ENCODE measurements around the gene UBE2Q2. TPM values are rescaled to one million over a fixed set of nuclear protein-coding genes. Genes with fewer than 3 reads are reported as not detected.

Gene UBE2Q2
- polyA plus RNA-seq, 1 of the 3 experiments (the other 2 are of a cell fraction) = 14.5 TPM

DNA sequence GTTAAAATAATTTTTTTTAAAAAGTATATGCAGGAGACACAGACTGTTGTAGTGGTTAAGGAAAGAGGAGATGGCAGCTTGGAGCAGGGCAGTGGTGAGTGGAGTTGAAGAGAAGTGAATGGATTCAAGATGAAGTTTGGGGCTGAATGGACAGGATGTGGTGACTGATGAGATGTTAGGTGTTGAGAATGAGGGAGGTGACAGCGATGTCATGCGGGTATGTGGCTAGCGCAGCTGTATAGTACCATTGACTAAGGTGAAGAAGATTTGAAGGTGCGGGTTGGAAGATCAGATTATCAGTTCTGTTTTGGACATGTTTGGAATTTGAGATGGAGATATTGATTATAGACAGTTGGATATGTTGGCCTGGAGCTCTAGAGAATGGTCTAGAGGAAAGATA is 80.5 kb downstream of the UBE2Q2 start:
- ChIA-PET CTCF (interaction anchor here (0.5 to 1.7 kb wide), 6 partner anchors 8 to 319 kb away, joined by 3 to 5 read pairs (median 4); no protein-coding TSS in a partner anchor), POLR2A (no interaction called here)
- no peak overlapping the region for H3K9ac ChIP-seq
- no peak overlapping the region for H3K4me3 ChIP-seq (ENCODE audit: low read depth in 2 of 2, low read length in 1 of 2)
- no peaks in the 10 kb centered on the region for H3K9me2 ChIP-seq
- peaks cover 69% of the 10 kb centered on the region for H3K79me2 ChIP-seq (ENCODE audit: insufficient read depth)
- H3K9me3 ChIP-seq = no peaks in the 10 kb centered on the region
- H3K4me1 ChIP-seq (ENCODE audit: control insufficient read depth in 1 of 2, insufficient read depth in 2 of 2, low read depth in 1 of 2, low read length in 1 of 2) = peaks cover 9 to 11% of the 10 kb centered on the region in 2 experiments; a peak in 2 of 4 replicates
- peaks cover 16 to 48% of the 10 kb centered on the region in 2 experiments for H3K36me3 ChIP-seq (replicated peaks in 1 of 2; ENCODE audit: control insufficient read depth in 1 of 2, insufficient read depth in 2 of 2, low read length in 1 of 2)
- no peak overlapping the region for H2AFZ ChIP-seq (ENCODE audit: low read depth)
- H3K27ac ChIP-seq (ENCODE audit: low read depth in 2 of 2, low read length in 1 of 2) = no peak overlapping the region
- no peak for TF ChIP-seq YY1 (IDR thresholded peaks at IDR 0.05; ENCODE audit: low read depth)
- TF ChIP-seq RXRA (IDR thresholded peaks at IDR 0.05; ENCODE audit: borderline replicate concordance, low read depth) = no peak
- TF ChIP-seq CHD2 (IDR thresholded peaks at IDR 0.05; ENCODE audit: low read length, partially characterized antibody) = no peak
- TF ChIP-seq, protein P1, sequence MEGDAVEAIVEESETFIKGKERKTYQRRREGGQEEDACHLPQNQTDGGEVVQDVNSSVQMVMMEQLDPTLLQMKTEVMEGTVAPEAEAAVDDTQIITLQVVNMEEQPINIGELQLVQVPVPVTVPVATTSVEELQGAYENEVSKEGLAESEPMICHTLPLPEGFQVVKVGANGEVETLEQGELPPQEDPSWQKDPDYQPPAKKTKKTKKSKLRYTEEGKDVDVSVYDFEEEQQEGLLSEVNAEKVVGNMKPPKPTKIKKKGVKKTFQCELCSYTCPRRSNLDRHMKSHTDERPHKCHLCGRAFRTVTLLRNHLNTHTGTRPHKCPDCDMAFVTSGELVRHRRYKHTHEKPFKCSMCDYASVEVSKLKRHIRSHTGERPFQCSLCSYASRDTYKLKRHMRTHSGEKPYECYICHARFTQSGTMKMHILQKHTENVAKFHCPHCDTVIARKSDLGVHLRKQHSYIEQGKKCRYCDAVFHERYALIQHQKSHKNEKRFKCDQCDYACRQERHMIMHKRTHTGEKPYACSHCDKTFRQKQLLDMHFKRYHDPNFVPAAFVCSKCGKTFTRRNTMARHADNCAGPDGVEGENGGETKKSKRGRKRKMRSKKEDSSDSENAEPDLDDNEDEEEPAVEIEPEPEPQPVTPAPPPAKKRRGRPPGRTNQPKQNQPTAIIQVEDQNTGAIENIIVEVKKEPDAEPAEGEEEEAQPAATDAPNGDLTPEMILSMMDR (IDR thresholded peaks at IDR 0.05) = no peak
- TF ChIP-seq, protein P2, sequence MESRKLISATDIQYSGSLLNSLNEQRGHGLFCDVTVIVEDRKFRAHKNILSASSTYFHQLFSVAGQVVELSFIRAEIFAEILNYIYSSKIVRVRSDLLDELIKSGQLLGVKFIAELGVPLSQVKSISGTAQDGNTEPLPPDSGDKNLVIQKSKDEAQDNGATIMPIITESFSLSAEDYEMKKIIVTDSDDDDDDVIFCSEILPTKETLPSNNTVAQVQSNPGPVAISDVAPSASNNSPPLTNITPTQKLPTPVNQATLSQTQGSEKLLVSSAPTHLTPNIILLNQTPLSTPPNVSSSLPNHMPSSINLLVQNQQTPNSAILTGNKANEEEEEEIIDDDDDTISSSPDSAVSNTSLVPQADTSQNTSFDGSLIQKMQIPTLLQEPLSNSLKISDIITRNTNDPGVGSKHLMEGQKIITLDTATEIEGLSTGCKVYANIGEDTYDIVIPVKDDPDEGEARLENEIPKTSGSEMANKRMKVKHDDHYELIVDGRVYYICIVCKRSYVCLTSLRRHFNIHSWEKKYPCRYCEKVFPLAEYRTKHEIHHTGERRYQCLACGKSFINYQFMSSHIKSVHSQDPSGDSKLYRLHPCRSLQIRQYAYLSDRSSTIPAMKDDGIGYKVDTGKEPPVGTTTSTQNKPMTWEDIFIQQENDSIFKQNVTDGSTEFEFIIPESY (IDR thresholded peaks at IDR 0.05; ENCODE audit: borderline replicate concordance, low read depth) = no peak
- TF ChIP-seq, protein P3, sequence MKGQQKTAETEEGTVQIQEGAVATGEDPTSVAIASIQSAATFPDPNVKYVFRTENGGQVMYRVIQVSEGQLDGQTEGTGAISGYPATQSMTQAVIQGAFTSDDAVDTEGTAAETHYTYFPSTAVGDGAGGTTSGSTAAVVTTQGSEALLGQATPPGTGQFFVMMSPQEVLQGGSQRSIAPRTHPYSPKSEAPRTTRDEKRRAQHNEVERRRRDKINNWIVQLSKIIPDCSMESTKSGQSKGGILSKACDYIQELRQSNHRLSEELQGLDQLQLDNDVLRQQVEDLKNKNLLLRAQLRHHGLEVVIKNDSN (IDR thresholded peaks at IDR 0.05; ENCODE audit: borderline replicate concordance, low read depth) = no peak
- TF ChIP-seq MXI1 (IDR thresholded peaks at IDR 0.05; ENCODE audit: low read depth, low read length) = no peak
- no peak for TF ChIP-seq NFIC (IDR thresholded peaks at IDR 0.05; ENCODE audit: borderline replicate concordance)
- H3K4me2 ChIP-seq = no peak overlapping the region
- H3K27me3 ChIP-seq (ENCODE audit: insufficient read depth) = no peaks in the 10 kb centered on the region
- H4K20me1 ChIP-seq (ENCODE audit: insufficient read depth) = peaks cover 65% of the 10 kb centered on the region
- DNase-seq = no peak
- 97% methylated on average over 4 of the region's 4 CpGs for WGBS (ENCODE audit: low lambda C conversion rate)
- H3F3A ChIP-seq (replicated peaks; ENCODE audit: insufficient read depth) = peaks cover 8% of the 10 kb centered on the region

DNA sequence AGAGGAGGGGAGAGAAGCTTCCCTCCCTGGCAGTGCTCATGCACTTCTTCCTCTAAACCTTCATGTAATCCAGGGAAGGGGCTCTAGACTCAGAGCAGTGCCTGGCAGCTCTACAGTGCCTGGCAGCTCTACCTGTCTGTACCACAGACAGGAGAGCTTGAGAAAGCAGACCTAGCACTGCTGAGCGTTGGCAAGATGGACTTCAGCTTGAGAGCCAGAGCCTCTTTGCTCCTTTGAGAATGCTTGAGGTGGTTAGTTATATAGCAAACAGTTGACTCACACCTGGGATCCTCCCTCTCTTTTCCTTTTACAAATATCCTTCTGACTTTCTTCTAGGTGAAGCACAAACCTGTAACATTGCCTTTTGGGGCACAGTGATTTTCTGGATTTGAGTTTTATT is 81.3 kb downstream of the UBE2Q2 start:
- Histone ChIP-seq H4K20me1 (ENCODE audit: insufficient read depth) (peaks cover 68% of the 10 kb centered on the region), H3K9ac (no peak overlapping the region), H3K9me3 (no peaks in the 10 kb centered on the region), H3K4me1 (ENCODE audit: control insufficient read depth in 1 of 2, insufficient read depth in 2 of 2, low read depth in 1 of 2, low read length in 1 of 2) (peaks cover 9 to 11% of the 10 kb centered on the region in 2 experiments; a peak in 3 of 4 replicates), H3K27me3 (ENCODE audit: insufficient read depth) (no peaks in the 10 kb centered on the region), H2AFZ (ENCODE audit: low read depth) (no peak overlapping the region), H3K4me2 (no peak overlapping the region), H3K79me2 (ENCODE audit: insufficient read depth) (peaks cover 66% of the 10 kb centered on the region), H3K27ac (ENCODE audit: low read depth in 2 of 2, low read length in 1 of 2) (no peak overlapping the region; a peak in 1 of 4 replicates), H3F3A (replicated peaks; ENCODE audit: insufficient read depth) (peaks cover 8% of the 10 kb centered on the region), H3K4me3 (ENCODE audit: low read depth in 2 of 2, low read length in 1 of 2) (no peak overlapping the region), H3K36me3 (replicated peaks in 1 of 2; ENCODE audit: control insufficient read depth in 1 of 2, insufficient read depth in 2 of 2, low read length in 1 of 2) (peaks cover 19 to 53% of the 10 kb centered on the region in 2 experiments), H3K9me2 (no peaks in the 10 kb centered on the region)
- 100% methylated on average over 1 of the region's 1 CpG for WGBS (ENCODE audit: low lambda C conversion rate)
- POLR2A ChIA-PET = no interaction called here
- DNase-seq = no peak
- CTCF ChIA-PET = interaction anchor here (0.5 to 1.6 kb wide), 3 partner anchors 83 to 320 kb away, joined by 3 read pairs; no protein-coding TSS in a partner anchor
- TF ChIP-seq, protein P4, sequence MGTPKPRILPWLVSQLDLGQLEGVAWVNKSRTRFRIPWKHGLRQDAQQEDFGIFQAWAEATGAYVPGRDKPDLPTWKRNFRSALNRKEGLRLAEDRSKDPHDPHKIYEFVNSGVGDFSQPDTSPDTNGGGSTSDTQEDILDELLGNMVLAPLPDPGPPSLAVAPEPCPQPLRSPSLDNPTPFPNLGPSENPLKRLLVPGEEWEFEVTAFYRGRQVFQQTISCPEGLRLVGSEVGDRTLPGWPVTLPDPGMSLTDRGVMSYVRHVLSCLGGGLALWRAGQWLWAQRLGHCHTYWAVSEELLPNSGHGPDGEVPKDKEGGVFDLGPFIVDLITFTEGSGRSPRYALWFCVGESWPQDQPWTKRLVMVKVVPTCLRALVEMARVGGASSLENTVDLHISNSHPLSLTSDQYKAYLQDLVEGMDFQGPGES (IDR thresholded peaks at IDR 0.05; ENCODE audit: low read depth, low read length) = no peak
- TF ChIP-seq, protein P3 (IDR thresholded peaks at IDR 0.05; ENCODE audit: borderline replicate concordance, low read depth) = no peak
- no peak for TF ChIP-seq RXRA (IDR thresholded peaks at IDR 0.05; ENCODE audit: borderline replicate concordance, low read depth)
- no peak for TF ChIP-seq NRF1 (IDR thresholded peaks at IDR 0.05; ENCODE audit: low read depth, low read length)
- TF ChIP-seq RAD21 (IDR thresholded peaks at IDR 0.05; ENCODE audit: low read length) = no peak
- TF ChIP-seq, protein P1 (IDR thresholded peaks at IDR 0.05) = no peak
- no peak for TF ChIP-seq SMC3 (IDR thresholded peaks at IDR 0.05; ENCODE audit: low read depth, low read length)
